ENCODE data around the gene RNF112.

- TF ChIP-seq CTCF (IDR thresholded peaks at IDR 0.05): no peak
- no peak for TF ChIP-seq EZH2phosphoT487 (IDR thresholded peaks at IDR 0.05)
Measured at GRCh38 chr17:19376811-19377210, 34.2 kb upstream of the RNF112 start.
